H1 (cell line): ENCODE results near the gene ARHGEF40. TPM values are rescaled to one million over a fixed set of nuclear protein-coding genes. Genes with fewer than 3 reads are reported as not detected.

ENCODE experiments used
- CTCF ChIA-PET: fragments of 300-600 bp; sonication (Branson Sonifier 250); formaldehyde crosslinking; loops from one replicate; lab custom pipeline; 2021; ENCODE audit not compliant: partially characterized antibody; lab: Charles Lee
- POLR2A ChIA-PET: fragments of 300-600 bp; sonication (Branson Sonifier 250); formaldehyde crosslinking; loops from one replicate; lab custom pipeline; 2021; ENCODE audit warnings: inconsistent platforms; ENCODE audit not compliant: partially characterized antibody; lab: Charles Lee
- DNase-seq, 2 experiments: peaks; one replicate each; pipeline versions ENCODE4 v3.0.0 to v3.0.0-alpha.2; 2010 to 2022; ENCODE audit warnings: low spot score in 2 of 2, low read depth in 1 of 2, mixed read lengths in 1 of 2
- FAIRE-seq: peaks from 2 replicates; lab custom pipeline; 2011; peaks lifted over from hg19 to GRCh38; lab: Jason Lieb, UNC
- H2AFZ ChIP-seq: 2 replicates; pipeline ENCODE4 v1.8.1; 2012; ENCODE audit warnings: low read length, inconsistent platforms
- H2AK5ac ChIP-seq: 2 replicates; pipeline ENCODE4 v1.6.1; 2013; ENCODE audit warnings: low read depth, low read length
- H2BK120ac ChIP-seq: replicated peaks from 2 replicates; pipeline ENCODE3; 2013; ENCODE audit warnings: low read depth, low read length, inconsistent platforms
- H2BK12ac ChIP-seq: 2 replicates; pipeline ENCODE4 v1.6.1; 2013; ENCODE audit warnings: low read depth, low read length
- H2BK15ac ChIP-seq: 2 replicates; pipeline ENCODE4 v1.6.1; 2013; ENCODE audit warnings: low read length
- H2BK20ac ChIP-seq: 2 replicates; pipeline ENCODE4 v1.6.1; 2013; ENCODE audit warnings: low read length
- H2BK5ac ChIP-seq: 2 replicates; pipeline ENCODE4 v1.6.1; 2013; ENCODE audit warnings: low read depth, low read length
- H3K14ac ChIP-seq: 2 replicates; pipeline ENCODE4 v1.6.1; 2013; ENCODE audit warnings: inconsistent platforms; ENCODE audit not compliant: insufficient read length
- H3K18ac ChIP-seq: 2 replicates; pipeline ENCODE4 v1.6.1; 2013; ENCODE audit warnings: low read length; ENCODE audit errors: extremely low read depth
- H3K23ac ChIP-seq: 2 replicates; pipeline ENCODE4 v1.6.1; 2013; ENCODE audit warnings: inconsistent platforms; ENCODE audit not compliant: insufficient read length
- H3K23me2 ChIP-seq: 2 replicates; pipeline ENCODE4 v1.6.1; 2013; ENCODE audit warnings: low read depth, low read length
- H3K27ac ChIP-seq: 2 replicates; pipeline ENCODE4 v1.6.1; 2011; ENCODE audit warnings: low read depth, low read length, inconsistent platforms
- H3K27me3 ChIP-seq, 4 experiments: replicated peaks in 1 of 4; 1 replicate in 1 of 4; 2 replicates in 3 of 4; pipeline versions ENCODE4 v1.6.1 to v1.8.1; 2011 to 2013; ENCODE audit warnings: low read length in 3 of 4, mild to moderate bottlenecking in 3 of 4, inconsistent platforms in 2 of 4, mixed read lengths in 2 of 4, moderate library complexity in 1 of 4; ENCODE audit not compliant: control insufficient read depth in 3 of 4, insufficient read depth in 3 of 4; ENCODE audit errors: extremely low read depth in 1 of 4
- H3K36me3 ChIP-seq, 4 experiments: 2 replicates each; pipeline versions ENCODE4 v1.6.1 to v1.8.1; 2011 to 2013; ENCODE audit warnings: mild to moderate bottlenecking in 4 of 4, low read length in 3 of 4, moderate library complexity in 2 of 4, control low read depth in 1 of 4, inconsistent platforms in 1 of 4; ENCODE audit not compliant: insufficient read depth in 4 of 4, control insufficient read depth in 2 of 4
- H3K4ac ChIP-seq: replicated peaks from 2 replicates; pipeline ENCODE3; 2013; ENCODE audit warnings: low read length, low read depth, mixed read lengths, inconsistent platforms; ENCODE audit not compliant: insufficient read length
- H3K4me1 ChIP-seq, 4 experiments: replicated peaks in 1 of 4; 1 replicate in 1 of 4; 2 replicates in 3 of 4; pipeline versions ENCODE4 v1.6.1 to v1.8.1; 2011 to 2013; ENCODE audit warnings: low read length in 3 of 4, inconsistent platforms in 2 of 4, mixed read lengths in 1 of 4; ENCODE audit not compliant: insufficient read depth in 4 of 4, control insufficient read depth in 3 of 4
- H3K4me2 ChIP-seq, 2 experiments: 2 replicates each; pipeline versions ENCODE4 v1.6.1 to v1.8.1; 2011 to 2013; ENCODE audit warnings: low read depth in 2 of 2, low read length in 2 of 2, control low read depth in 1 of 2, inconsistent platforms in 1 of 2, mild to moderate bottlenecking in 1 of 2; ENCODE audit not compliant: insufficient read depth in 1 of 2
- H3K4me3 ChIP-seq, 4 experiments: fragments of 200-600, 300-600 bp in 1 of 4; sonication (generic), shearing (Covaris generic), sonication (Bioruptor Twin) in 1 of 4; 2 replicates each; pipeline versions ENCODE4 v1.5.1 to v1.8.1; 2011 to 2016; ENCODE audit warnings: low read length in 4 of 4, low read depth in 3 of 4, control low read depth in 2 of 4, inconsistent platforms in 2 of 4, mild to moderate bottlenecking in 2 of 4, mixed read lengths in 1 of 4, moderate library complexity in 1 of 4; ENCODE audit not compliant: insufficient read depth in 2 of 4; ENCODE audit errors: extremely low read depth in 1 of 4
- H3K56ac ChIP-seq: replicated peaks from 2 replicates; pipeline ENCODE3; 2013; ENCODE audit warnings: low read depth, mild to moderate bottlenecking, mixed read lengths, low read length, inconsistent platforms; ENCODE audit not compliant: insufficient read length
- H3K79me1 ChIP-seq: 2 replicates; pipeline ENCODE4 v1.6.1; 2013; ENCODE audit warnings: low read depth, low read length, control low read depth
- H3K79me2 ChIP-seq, 2 experiments: 2 replicates each; pipeline versions ENCODE4 v1.6.1 to v1.8.1; 2012 to 2013; ENCODE audit warnings: low read length in 2 of 2, mild to moderate bottlenecking in 2 of 2, inconsistent platforms in 1 of 2; ENCODE audit not compliant: insufficient read depth in 2 of 2, control insufficient read depth in 1 of 2
- H3K9ac ChIP-seq, 4 experiments: replicated peaks in 1 of 4; 1 replicate in 1 of 4; 2 replicates in 3 of 4; pipeline versions ENCODE4 v1.6.1 to v1.8.1; 2011 to 2013; ENCODE audit warnings: low read depth in 3 of 4, low read length in 3 of 4, control low read depth in 2 of 4, mild to moderate bottlenecking in 2 of 4, moderate library complexity in 2 of 4, inconsistent platforms in 1 of 4; ENCODE audit errors: extremely low read depth in 1 of 4
- H3K9me3 ChIP-seq, 2 experiments: 2 replicates each; pipeline versions ENCODE4 v1.6.1 to v1.8.1; 2012 to 2013; ENCODE audit warnings: mild to moderate bottlenecking in 2 of 2, moderate library complexity in 2 of 2, control low read depth in 1 of 2, inconsistent platforms in 1 of 2, low read depth in 1 of 2, low read length in 1 of 2, mixed read lengths in 1 of 2; ENCODE audit not compliant: insufficient read depth in 2 of 2
- H4K20me1 ChIP-seq, 2 experiments: replicated peaks in 1 of 2; 2 replicates each; pipeline versions ENCODE3 to v1.8.1; 2011 to 2013; ENCODE audit warnings: inconsistent platforms in 2 of 2, low read length in 2 of 2, mild to moderate bottlenecking in 1 of 2; ENCODE audit not compliant: insufficient read depth in 2 of 2, control insufficient read depth in 1 of 2
- H4K5ac ChIP-seq: 2 replicates; pipeline ENCODE4 v1.6.1; 2013; ENCODE audit warnings: low read length, low read depth, mixed read lengths, inconsistent platforms; ENCODE audit not compliant: insufficient read length
- H4K8ac ChIP-seq: 2 replicates; pipeline ENCODE4 v1.8.0; 2013; ENCODE audit warnings: mild to moderate bottlenecking, moderate library complexity, low read length, inconsistent platforms; ENCODE audit not compliant: insufficient read depth; ENCODE audit errors: extremely low read depth
- H4K91ac ChIP-seq: replicated peaks from 2 replicates; pipeline ENCODE3; 2013; ENCODE audit warnings: low read length, mixed read lengths, inconsistent platforms; ENCODE audit not compliant: insufficient read length
- BACH1 ChIP-seq: IDR thresholded peaks from 2 replicates; pipeline ENCODE4 v1.6.1; 2012; ENCODE audit warnings: low read length, improper control_type of control experiment
- HDAC6 ChIP-seq: IDR thresholded peaks from one replicate; pipeline ENCODE4 v1.7.1; 2012; ENCODE audit warnings: low read depth, mild to moderate bottlenecking, inconsistent platforms, low read length, moderate library complexity
- JUN ChIP-seq: IDR thresholded peaks from 2 replicates; pipeline ENCODE4 v1.6.1; 2011; ENCODE audit warnings: low read depth, mild to moderate bottlenecking, improper control_type of control experiment, low read length
- SIRT6 ChIP-seq: IDR thresholded peaks from one replicate; pipeline ENCODE4 v1.7.1; 2012; ENCODE audit warnings: low read length, inconsistent platforms
- WGBS, 2 experiments: shearing (Covaris generic) in 1 of 2; methylation state at CpG; one replicate each; pipeline versions ENCODE4 v1.1.6 to v1.1.7; 2013 to 2015; ENCODE audit warnings: low lambda C conversion rate in 2 of 2, mixed read lengths in 2 of 2, inconsistent platforms in 1 of 2, low coverage in 1 of 2, missing lambda C conversion rate in 1 of 2; ENCODE audit not compliant: insufficient replicate concordance in 2 of 2, insufficient coverage in 1 of 2, insufficient read length in 1 of 2; ENCODE audit errors: extremely low coverage in 1 of 2, missing lambda C conversion rate in 1 of 2; 5-methylcytosine and 5-hydroxymethylcytosine counted together
- polyA plus RNA-seq, 7 experiments: library from polyadenylated mRNA; depleted of rRNA in 3 of 7; stranded (reverse) in 5 of 7; unstranded in 2 of 7; fragments of >200 nt in 5 of 7; fragments of 200-250 nt in 2 of 7; gene quantifications; 1 replicate in 5 of 7; 2 replicates in 1 of 7; 4 replicates in 1 of 7; pipeline versions ENCODE4 v1.2.1 to v1.2.3, GENCODE V29; 2011 to 2013; ENCODE audit warnings: missing spikeins in 2 of 7, mixed read lengths in 2 of 7
- total RNA-seq: library from RNA; stranded (reverse); fragmentation: NEBNext Ultra II Directional; extraction: Animal tissue kit (Norgen Biotek cat#: 25700); gene quantifications from 2 replicates; pipeline ENCODE4 v1.2.1, GENCODE V29; 2021

The ARHGEF40 gene
- total and polyA plus RNA-seq, 2 of the 8 experiments (the other 6 are each of a cell fraction or from before 2014, with no cell fraction given), result 53.1 to 101 TPM

- H4K20me1 ChIP-seq, result no peaks in the 10 kb centered on the region
- 83% methylated on average over 8 of the region's 8 CpGs; no CpG with 5 or more reads in 1 of the 2 experiments for WGBS, 2 experiments
- H3K79me2 ChIP-seq, result peaks cover 0 to 19% of the 10 kb centered on the region in 2 experiments; a peak in 3 of 4 replicates
- no peak overlapping the region for H2BK20ac ChIP-seq
- no peak overlapping the region for H3K4ac ChIP-seq
- peak overlapping the region; percentile 83 to 90; a peak in 3 of 4 replicates for H3K4me2 ChIP-seq
- ChIA-PET POLR2A (interaction anchor here (0.5 to 7.2 kb wide), 8 partner anchors 7 to 45 kb away, joined by 3 to 121 read pairs (median 6); partner anchors contain the start of gene ARHGEF40), CTCF (interaction anchor here (0.6 to 11.0 kb wide), 30 partner anchors 8 to 278 kb away, joined by 3 to 239 read pairs (median 6); partner anchors contain the start of gene ARHGEF40)
- H3K56ac ChIP-seq, result no peak overlapping the region
- H3K4me3 ChIP-seq, result peak overlapping the region in 2 of 4 experiments; percentile 78 to 83; a peak in 3 of 8 replicates
- H4K5ac ChIP-seq, result no peak overlapping the region
- H2BK5ac ChIP-seq, result no peak overlapping the region
- no peak overlapping the region for H2BK12ac ChIP-seq
- no peak overlapping the region for H4K8ac ChIP-seq
- peaks cover 2 to 25% (median 11%) of the 10 kb centered on the region in 4 experiments; a peak in 5 of 7 replicates for H3K4me1 ChIP-seq
- H3K18ac ChIP-seq, result no peak overlapping the region
- no peak for DNase-seq
- peaks cover 7% of the 10 kb centered on the region for H3K23me2 ChIP-seq
- FAIRE-seq, result no peak
- no peaks in the 10 kb centered on the region for H3K36me3 ChIP-seq
- no peak overlapping the region for H2AFZ ChIP-seq
- no peaks in the 10 kb centered on the region for H3K27me3 ChIP-seq
- no peak overlapping the region for H2AK5ac ChIP-seq
- no peak overlapping the region for H2BK15ac ChIP-seq
- no peak overlapping the region for H3K9ac ChIP-seq
- H3K27ac ChIP-seq, result no peak overlapping the region
- no peak overlapping the region for H3K14ac ChIP-seq
- TF ChIP-seq SIRT6 (no peak), HDAC6 (no peak), BACH1 (no peak), JUN (no peak)
- no peak overlapping the region for H2BK120ac ChIP-seq
- no peak overlapping the region for H3K23ac ChIP-seq
- no peak overlapping the region for H4K91ac ChIP-seq
- H3K79me1 ChIP-seq, result no peaks in the 10 kb centered on the region
- H3K9me3 ChIP-seq, result no peaks in the 10 kb centered on the region
Observed at GRCh38 chr14:21105095-21105494, 35.0 kb downstream of the ARHGEF40 start.
